ENCODE data around the gene KLHL35.
"Not testable (repeated sequence)": the region's sequence is repeated elsewhere in the genome, so short reads cannot be mapped to it uniquely, and the experiment has no call there.

The KLHL35 gene

DNA sequence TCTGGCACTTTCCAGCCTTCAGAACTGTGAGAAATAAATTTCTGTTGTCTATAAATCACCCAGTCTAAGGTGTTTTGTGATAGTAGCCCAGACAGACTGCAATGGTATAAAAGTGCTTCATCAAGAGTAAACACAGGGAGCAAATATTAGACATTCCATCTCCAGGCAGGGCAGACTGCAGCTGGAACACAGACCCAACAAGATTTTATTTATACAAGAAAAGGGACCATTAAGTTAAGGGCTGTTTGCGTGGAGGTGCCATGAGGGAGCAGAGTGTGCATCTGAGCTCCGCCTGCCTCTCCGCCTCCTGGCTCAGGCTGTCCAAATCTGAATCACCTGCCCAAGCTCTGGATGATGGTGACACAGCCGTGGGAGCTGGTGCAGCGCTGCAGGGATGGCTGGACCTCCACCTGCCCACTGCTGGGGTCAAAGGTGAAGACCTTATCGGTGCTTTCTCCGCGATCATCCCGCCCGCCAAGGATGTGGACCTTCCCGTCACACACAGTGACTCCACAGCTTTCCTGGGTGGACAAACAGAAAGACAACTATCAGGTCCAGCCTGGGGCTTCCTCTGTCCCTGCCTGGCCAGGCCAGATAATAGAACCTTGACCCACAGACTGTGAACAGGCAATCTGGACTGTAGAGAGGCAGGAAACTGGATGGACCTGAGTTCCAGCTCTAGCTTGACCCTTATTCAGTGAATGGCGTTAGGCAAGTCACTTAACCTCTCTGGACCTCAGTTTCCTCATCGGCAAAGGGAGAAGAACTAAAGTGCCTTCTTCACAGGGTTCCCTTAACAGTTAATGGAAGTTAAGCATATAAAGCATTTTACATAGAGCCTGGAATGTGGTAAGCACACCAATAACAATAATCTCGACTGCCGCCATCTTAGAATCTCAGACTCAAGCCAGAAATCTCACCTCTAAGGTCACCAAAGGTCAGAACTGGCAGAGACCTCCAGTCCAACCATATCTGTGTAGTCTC, 10.5 kb downstream of the KLHL35 start:
- DNase-seq (ENCODE audit: low spot score), result no peak

DNA sequence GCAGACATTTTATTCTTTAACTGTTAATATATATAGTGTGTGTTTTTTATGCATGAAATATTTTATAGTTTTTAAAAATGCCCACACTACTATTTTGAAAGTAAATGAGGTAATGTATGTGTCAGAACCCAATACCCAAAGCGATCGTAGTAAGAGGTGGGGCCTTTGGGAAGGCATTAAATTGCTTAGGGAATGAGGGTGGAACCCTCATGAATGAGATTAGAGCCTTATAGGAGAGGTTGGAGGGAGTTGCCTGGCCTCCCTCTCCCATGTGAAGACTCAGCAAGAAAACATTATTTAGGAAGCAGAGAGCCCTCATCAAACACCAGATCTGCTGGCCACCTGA, 11.1 kb downstream of the KLHL35 start:
- no peak for DNase-seq (ENCODE audit: low spot score)

DNA sequence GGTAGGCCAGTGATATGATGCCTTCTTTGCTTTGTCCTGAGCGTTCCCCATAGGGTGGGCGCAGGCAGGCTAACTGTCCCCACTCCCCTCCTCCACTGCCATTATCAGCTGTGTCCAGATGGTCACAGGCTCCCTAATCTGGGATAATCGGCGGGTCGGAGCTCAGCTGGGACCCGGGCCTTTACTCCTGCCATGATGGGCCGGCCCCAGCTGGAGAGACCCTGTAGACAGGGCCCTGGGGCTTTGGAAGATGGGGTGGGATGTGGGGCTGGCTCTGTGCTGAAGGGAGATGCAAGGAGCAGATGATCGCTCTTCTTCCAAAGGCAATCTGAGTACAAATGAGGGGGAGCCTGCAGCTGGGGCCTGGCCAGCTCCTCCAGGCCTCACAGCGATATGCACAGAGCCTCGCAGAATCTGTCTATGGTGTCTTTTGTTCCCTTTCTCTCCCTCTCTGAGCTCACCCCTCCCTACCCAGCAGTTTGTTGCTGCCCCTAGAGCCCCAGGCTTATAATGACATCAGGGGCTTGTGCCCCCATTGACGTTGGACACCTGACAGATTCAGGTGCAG, 11.9 kb downstream of the KLHL35 start:
- no peak for DNase-seq (ENCODE audit: low spot score)

DNA sequence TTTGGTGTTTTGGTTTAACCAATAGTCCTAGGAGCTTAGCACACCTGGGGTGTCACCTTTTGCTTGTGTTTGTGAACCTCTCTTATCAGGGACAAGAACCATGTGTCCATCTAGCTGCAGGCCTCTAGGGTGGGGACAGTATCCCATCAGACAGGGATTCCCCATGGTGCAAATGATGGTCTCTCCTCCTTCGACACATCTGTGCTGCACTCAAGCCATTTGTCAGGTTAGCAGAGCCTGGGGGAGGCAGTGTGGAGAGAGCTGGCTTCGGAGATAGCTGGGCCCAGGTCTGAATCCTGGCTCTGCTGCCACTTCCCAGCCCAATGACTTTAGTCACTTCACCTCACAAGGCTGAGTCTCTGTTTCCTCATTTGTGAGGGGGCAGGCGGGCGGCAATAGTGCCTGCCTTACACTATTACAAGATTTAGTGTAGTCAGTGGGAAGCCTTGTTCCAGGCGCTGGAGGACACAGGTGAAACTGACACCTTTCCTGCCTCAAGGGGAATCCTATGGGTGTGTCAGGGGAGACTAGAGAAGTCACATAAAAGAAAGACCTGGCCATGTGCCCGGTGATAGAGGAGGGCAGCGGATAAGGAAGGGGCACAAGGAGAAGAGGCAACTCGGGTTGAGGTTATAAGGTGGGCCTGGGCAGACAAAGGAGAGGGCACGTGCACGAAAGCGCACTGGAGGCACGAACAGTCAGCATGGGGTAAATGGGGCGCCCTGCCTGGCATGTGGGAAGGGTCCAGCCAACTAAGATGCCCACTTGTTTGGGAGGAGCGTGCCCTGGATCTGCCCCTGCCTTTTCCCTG, 12.6 kb downstream of the KLHL35 start:
- DNase-seq (ENCODE audit: low spot score), result no peak

DNA sequence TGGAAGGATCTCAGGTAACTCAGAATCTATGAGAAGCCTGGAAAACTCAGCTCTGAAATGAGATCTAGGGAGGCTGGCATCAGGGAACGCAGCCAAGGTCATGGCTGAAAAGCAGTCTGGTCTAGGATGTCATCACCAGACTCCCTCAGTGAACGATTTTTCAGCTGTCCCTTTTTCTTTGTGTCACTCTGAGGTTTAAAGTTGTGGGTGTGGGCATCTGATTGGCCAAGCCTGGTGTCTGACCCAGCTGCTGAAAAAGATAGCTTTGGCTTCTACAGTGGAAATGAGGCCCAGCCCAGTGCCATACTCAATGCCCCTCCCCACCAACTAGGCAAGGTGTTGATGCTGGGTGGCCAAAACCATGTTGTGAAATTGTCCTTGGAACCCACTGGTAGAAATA, 19.1 kb downstream of the KLHL35 start:
- DNase-seq (ENCODE audit: low spot score), result no peak

DNA sequence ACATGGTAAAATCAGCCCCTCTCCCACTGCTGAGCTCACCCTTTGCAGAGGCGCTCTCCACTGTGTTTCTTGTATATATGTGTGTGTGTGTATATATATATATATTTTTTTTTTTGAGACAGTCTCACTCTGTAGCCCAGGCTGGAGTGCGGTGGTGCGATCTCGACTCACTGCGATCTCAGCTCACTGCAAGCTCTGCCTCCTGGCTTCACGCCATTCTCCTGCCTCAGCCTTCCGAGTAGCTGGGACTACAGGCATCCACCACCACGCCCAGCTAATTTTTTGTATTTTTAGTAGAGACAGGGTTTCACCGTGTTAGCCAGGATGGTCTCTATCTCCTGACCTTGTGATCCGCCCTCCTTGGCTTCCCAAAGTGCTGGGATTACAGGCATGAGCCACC, 19.9 kb downstream of the KLHL35 start:
- not testable (repeated sequence) for DNase-seq (ENCODE audit: low spot score)

DNA sequence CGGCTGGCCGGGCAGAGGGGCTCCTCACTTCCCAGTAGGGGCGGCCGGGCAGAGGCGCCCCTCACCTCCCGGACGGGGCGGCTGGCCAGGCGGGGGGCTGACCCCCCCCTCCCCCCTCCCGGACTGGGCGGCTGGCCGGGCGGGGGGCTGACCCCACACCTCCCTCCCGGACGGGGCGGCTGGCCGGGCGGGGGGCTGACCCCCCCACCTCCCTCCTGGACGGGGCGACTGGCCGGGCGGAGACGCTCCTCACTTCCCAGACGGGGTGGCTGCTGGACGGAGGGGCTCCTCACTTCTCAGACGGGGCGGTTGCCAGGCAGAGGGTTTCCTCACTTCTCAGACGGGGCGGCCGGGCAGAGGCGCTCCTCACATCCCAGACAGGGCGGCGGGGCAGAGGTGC, 23.0 kb downstream of the KLHL35 start:
- DNase-seq (ENCODE audit: low spot score), result not testable (repeated sequence)

DNA sequence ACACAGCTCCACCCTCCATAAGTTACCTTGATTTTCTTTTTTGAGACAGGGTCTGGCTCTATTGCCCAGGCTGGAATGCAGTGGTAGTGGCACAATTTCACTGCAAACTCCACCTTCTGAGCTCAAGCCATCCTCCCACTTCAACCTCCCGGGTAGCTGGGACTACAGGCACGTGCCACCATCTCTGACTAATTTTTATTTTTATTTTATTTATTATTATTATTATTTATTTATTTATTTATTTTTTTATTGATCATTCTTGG, 24.1 kb downstream of the KLHL35 start:
- no peak for DNase-seq (ENCODE audit: low spot score)

DNA sequence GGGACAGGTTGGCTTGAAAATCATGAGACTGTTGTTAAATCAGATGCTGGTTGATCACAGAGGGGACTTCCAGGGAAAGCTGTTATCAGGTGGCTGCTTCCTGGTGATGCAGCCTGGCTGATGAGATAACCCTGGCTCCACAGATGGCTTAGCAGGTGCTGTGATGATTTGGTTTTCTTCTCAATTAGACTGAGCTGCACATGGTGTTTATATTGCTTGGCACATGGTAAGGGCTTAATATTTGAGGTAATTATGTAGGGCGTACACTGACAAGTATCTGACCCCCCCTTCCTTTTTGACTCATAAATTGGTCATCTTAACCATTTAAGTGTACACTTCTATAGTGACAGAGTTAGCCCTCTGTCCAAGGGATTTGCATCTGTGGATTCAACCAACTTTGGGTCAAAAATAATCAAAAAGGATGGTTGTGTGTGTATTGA, 26.6 kb downstream of the KLHL35 start:
- no peak for DNase-seq (ENCODE audit: low spot score)

DNA sequence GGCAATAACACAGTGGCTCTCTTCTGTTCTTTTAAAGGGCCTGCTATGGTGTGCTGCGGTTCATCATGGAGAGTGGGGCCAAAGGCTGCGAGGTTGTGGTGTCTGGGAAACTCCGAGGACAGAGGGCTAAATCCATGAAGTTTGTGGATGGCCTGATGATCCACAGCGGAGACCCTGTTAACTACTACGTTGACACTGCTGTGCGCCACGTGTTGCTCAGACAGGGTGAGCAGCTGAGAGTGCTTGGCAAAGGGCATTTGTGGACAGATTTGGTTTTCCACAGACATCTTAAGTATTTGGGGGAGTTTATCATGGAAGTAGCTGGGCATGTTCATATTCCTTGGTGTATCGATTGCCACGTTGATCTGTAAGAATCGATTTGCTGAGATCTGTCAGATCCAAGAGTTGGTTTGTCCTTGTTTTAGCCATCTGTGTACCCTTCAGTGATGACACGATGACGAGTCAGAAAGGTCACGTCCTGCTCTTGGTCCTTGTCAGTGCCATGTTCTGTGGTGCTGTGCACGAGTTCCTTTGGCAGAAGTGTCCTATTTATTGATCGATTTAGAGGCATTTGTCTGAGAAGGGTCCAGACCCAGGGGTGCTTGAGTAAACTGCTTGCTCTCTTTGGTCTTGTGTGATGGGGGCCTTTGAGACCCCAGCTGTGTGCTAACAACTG, 28.9 kb downstream of the KLHL35 start:
- no peak for DNase-seq (ENCODE audit: low spot score)

DNA sequence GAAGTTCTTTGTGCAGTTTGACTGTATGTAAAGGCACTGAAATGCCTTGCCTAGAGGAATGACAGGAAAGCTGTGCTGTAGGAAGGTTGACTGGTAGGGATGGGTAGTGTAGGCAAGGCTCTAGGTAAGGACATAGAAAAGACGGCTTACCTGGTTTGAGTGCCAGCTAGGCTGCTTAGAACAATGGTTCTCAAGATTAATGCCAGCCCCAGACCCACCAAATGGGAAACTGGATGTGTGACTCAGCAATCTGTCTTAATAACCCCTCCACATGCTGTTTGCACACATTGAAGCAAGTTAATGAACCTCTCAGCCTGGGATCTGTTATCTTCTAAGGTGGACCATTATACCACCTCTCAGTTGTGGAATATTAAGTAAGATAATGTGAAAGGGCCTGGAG, 30.0 kb downstream of the KLHL35 start:
- no peak for DNase-seq (ENCODE audit: low spot score)

DNA sequence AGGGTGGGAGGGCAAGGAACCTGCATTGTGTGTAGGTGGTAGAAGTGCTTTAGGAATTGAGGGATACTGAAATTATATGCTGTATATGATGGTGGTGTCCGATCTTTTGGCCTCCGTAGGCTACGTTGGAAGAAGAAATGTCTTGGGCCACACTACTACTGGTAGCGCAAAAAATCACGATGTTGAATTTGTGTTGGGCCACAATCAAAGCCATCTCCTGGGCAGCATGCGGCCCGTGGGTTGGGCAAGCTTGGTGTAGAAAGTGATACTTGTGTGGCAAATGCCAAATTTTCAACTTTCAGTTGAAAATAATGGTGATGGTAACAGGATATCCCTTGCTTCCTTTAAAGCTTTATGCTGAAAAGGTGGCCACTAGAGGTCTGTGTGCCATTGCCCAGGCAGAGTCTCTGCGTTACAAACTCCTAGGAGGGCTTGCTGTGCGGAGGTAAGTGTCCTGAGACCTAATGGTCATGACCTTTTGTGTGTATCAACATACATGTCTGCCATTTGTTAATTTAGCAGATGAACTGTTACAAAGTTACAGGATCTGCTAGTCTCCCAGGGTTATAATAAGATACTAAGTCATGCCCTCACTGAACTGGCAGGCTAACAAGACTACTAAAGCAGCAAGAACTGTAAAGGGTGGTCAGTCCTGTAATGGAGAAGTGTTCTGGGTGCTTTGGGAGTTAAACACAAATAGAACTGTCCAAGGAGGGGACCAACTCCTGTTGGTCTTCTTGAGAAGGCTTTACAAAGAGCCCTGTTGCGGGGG, 30.8 kb downstream of the KLHL35 start:
- no peak for DNase-seq (ENCODE audit: low spot score)

DNA sequence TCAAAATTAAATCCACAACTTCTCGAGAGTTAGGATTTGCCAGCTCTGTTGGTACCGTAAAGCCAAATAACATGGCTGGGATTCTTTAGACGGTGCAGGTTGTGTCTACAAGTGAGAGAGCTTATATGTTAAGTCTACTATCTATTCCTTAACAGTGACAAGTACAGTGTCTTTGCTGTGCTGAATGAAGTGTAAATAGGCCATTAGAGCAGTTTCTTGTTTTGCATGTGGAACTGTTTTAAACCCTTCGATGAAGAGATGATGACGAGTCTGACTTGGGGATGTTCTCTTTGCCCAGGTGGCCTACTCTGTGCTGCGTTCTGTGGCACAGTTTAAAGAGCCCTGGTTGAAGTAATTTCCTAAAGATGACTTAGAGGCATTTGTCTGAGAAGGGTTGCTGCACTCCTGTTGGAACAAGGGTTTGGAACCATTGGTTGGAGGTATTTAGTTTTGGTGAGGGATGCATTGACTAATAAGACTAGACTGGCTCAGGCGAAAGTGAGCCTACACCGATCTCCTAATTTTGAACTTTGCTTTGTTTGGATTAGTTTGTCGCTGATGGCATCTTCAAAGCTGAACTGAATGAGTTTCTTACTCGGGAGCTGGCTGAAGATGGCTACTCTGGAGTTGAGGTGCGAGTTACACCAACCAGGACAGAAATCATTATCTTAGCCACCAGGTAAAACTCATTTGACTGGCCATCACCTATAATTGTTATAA, 32.7 kb downstream of the KLHL35 start:
- no peak for DNase-seq (ENCODE audit: low spot score)

DNA sequence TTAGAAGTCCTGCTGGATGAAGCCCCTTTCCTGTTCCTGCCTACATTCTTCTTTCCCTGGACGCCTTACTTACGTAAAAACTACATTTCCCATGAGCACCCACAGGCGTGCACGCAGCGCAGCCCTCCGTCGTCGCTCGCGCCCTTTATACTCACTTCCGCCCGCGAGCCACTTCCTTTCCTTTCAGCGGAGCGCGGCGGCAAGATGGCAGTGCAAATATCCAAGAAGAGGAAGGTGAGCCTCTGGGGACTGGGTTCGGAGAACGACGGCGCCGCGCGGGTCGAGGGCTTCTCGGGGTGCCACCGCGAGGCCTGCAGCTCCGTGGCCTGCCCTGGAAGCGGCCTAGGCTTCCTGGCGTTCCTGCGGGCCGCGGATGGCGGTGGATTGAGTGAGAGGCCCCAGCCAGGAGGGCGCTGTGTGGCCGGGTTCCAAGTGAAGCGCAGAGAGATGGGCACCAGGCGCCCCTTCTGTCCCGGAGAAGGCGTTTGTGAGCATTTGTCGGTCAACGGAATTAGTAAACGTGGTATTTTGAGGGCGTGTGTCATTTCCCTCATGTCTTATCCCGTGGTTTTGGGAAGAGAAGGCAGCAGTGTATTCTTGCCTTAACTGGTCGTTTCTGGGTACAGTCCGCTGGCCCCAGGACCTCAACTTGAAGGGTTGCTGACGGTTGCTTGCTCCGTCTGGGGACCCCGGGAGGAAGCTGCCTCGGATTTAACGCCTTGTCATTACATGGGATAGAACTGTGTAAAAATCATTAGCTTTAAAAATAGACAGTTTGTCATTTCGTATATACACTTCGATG, 33.5 kb downstream of the KLHL35 start, which contains the start of gene RPS3:
Gene RPS3, plus strand, starts transcription at position 175 of the 802 bp plus-strand sequence. Its CDS starts 30 bp downstream, at position 205.
- DNase-seq (ENCODE audit: low spot score), result peak; percentile 95

DNA sequence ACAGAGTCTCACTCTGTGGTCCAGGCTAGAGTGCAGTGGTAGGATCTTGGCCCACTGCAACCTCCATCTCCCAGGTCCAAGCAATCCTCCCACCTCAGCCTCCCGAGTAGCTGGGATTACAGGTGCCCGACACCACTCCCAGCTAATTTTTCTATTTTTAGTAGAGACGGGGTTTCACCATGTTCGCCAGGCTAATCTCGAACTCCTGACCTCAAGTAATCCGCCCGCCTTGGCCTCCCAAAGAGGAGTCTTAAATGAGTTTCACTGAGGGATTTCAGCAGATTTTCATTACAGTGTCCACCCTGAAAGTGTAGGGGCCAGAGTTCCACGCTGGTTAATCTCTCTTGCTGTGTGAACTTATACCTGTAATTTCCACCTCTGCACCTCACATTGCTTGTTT, 34.1 kb downstream of the KLHL35 start:
- no peak for DNase-seq (ENCODE audit: low spot score)

DNA sequence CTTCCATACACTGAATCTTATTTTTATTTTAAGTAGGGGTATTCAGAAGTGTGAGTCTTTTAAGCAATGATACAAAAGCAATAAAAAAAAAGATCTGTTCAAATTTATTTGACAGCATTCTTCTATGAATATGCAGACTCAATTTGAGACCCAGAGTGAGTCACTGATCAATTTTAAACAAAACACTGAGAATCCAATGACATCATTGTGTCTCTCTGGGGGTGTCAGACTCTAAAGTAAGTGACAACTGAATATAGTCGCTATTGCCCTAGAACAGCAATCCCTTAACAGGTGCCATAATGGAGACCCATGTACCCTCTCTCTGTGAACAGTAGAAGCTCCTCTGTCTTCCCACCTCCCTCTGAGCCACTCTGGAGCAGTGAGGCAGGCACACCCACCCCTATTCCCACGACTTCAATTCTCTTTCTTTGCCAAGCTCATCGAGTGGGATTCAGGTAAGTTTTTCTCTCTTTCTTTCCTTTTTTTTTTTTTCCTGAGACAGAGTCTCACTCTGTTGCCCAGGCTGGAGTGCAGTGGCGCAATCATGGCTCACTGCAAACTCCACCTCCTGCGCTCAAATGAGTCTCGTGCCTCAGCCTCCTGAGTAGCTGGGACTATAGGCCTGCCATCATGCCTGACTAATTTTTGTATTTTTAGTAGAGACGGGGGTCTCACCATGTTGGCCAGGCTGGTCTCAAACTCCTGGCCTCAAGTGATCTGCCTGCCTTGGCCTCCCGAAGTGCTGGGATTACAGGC, 38.7 kb downstream of the KLHL35 start:
- DNase-seq (ENCODE audit: low spot score), result no peak

DNA sequence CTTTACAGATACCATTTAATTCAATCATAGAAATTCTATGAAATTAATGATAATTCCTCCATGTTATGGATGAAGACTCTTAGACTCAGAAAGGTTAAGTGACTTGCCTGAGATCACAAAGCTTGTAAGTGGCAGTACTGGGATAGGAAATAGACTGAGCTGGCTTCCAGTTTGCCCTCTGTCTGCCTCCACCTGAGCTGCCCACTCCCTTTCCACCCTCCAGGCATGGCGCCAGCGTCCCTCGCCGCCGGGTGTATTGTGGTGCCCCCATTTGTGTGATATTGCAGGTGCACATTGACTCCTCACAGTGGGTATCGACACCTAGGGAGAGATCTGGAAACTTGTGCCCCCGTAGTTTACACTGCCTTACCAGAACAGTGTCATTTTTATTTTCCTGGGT, 43.1 kb downstream of the KLHL35 start:
- DNase-seq (ENCODE audit: low spot score), result no peak

DNA sequence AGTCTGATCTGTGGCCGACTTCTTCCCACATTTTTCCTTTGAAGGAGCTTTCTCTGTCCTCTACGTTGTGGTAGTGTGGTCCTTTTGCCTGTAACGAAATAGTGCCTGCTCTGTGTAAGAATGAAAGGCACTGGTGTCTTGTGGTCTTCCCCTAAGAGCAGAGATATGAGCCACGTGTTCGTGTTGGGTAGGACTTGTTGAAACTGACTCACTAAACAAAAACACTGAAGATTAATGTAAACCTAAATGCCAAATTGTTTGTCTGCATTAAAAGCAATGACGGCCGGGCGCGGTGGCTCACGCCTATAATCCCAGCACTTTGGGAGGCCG, 43.8 kb downstream of the KLHL35 start:
- no peak for DNase-seq (ENCODE audit: low spot score)
